HG03565 (cell line): Measurements from ENCODE around the gene REL.

ENCODE experiments used
- ATAC-seq: cut with Tn5 transposase; IDR thresholded peaks from one replicate; pipeline ENCODE4 v1.9.1; 2021; ENCODE audit warnings: mild to moderate bottlenecking, moderate library complexity; ENCODE audit not compliant: unreplicated experiment

Gene REL

DNA sequence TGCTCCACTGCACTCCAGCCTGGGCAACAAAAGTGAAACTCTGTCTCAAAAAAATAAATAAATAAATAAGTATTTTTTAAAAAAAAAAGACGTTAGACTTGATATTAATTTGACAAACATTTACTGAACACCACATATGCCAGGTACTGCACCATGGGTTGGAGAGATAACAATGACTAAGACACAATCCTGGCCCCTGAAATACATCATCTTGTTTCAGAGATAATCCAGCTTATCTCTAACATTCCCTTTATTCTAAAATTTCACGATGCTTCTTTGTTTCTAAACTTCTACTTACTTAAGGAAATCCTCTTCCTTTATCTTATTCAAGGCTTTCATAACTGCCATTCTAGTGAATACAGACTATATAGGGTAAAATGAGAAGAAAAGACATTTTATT, 81.2 kb downstream of the REL start:
- no peak for ATAC-seq

DNA sequence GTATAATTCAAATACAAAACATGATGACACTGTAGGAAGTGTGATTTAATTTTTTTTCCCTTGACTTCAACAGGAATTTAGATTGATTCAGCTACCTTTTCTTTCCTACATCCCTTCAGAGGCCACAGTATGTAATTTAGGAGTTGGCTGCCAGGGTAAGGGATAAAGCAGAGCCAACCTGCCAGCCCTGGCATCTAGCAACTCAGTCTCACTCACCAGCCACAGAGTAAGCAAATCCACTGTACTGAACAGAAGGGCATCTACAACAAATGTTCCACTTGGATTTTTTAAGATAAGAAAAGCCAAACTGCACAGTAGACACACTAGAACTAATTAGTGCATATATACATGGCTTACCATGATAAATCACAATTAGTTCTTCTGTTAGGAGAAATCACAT, 81.8 kb downstream of the REL start:
- ATAC-seq, result no peak

DNA sequence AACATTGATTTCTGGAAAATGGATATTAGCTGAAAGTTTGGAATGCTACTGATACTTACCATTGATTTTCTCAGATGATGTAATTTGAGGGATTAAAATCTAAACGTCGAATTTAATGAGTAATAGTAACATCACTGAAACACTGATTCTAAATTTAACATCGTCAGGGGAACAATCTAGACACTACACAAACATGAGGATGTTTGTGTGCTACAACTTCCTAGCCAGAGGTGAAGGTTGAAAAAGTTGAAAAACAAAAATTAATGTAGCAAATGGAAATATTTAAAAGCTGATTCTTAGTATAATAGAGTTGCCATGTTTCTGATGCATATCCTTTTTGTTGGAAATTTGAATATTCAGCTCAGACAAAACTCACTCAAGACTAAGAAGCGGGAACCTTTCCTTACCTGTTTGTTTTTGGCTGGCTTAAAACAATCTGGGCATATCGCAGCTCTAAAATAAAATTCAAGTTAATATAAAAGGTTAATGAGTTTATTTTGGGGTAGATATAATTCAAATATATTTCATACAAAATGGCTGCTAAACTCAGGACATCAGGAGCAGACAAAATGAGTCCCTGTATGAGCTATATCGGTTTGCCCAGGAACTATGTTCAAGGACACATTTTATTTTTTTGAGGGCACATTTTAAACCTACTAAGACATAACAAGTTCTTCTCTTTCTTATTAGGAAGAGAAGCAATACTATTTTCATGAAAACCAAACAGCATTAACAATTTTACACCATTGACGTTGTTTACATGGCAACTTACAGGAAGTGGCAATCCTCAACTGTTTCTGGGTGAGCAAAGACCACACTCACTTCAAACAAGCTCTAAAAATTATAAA, 83.5 kb downstream of the REL start:
- ATAC-seq, result no peak

- no peak for ATAC-seq
Measured at GRCh38 chr2:60965499-60965785, 84.1 kb downstream of the REL start.

- ATAC-seq, result peak; percentile 44
Measured at GRCh38 chr2:60966507-60967405, 85.4 kb downstream of the REL start.

DNA sequence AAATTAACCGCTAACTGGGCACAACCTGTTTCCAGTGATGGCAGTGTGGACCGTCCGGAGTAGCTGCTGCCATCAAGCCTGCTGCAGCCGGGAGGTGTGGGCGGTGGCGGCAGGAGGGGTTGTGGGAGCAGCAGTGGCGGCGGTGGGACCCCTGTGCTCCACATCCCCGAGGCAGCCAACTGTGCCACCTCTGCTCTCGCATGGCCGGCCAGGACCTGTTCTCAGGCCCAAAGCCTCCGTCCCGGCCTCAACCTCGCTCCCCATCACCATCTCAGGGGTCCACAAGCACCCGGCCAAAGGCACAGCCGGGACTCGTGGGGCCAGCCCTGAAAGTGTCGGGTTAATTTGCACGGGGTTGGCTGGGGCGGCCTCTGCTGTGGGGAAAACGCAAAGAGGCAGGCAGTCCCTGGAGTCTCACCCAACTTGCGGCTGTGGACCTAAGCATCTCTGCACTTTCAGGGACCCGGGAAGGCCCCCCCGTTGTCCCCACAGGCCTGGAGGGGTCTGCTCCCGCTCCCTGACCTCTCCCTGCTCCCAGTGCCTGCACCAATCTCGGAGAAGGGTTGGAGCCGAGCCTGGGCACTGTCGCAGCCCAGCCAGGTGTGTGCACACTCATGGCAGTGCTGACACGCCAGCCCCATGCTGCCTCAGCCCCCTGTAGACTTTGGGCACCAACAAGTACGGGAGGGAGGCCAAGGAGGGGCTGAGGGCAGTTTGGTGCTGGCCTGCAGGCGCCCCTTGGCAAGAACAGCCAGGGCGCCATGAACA, 91.7 kb downstream of the REL start:
- no peak for ATAC-seq

DNA sequence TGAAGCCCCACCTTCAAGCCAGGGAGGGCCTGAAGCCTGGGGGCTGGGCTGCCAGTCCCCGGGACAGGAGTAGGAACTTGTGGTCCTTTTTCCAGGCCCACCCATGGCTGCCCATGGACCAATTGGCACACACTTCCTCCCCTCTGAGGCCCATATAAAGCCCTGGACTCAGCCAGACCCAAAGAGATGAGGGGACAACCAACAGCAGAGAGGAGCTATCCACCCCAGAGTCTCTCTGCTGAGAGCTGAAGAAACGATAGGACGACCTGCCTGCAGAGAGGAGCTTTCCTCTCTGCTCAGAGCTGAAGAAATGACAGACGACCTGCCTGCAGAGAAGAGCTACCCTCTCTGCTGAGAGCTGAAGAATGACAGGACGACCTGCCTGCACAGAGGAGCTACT, 92.3 kb downstream of the REL start:
- ATAC-seq, result no peak

DNA sequence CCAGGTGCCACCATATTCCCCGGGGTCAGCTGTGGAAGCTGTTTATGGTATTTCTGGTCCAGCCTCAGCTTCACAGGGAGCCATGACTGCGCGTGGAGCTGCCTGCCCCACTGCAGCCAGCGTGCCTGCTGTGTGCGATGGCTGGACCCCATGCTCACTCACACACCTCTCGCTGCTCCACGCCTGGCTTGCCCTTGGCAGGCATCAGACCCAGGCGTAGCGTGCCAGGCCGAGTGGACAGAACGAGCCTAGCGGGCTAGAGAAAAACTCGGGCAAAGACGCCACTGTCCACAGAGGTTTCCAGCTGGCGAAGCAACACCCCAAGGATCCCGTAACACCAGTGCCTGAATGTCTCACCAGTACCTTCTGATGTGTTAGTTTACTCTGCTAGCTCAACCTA, 93.3 kb downstream of the REL start:
- no peak for ATAC-seq
